ENCODE measurements around the gene PKD1. TPM values are rescaled to one million over a fixed set of nuclear protein-coding genes. Genes with fewer than 3 reads are reported as not detected.
A peak's percentile ranks its signal among the peaks of the same experiment; 100 is the strongest.

The PKD1 gene
- total RNA-seq, 5 donors from 2014 or later (not counting 1 experiment from before 2014, with no cell fraction given) = 99.4 to 152 (median 137) TPM

DNA sequence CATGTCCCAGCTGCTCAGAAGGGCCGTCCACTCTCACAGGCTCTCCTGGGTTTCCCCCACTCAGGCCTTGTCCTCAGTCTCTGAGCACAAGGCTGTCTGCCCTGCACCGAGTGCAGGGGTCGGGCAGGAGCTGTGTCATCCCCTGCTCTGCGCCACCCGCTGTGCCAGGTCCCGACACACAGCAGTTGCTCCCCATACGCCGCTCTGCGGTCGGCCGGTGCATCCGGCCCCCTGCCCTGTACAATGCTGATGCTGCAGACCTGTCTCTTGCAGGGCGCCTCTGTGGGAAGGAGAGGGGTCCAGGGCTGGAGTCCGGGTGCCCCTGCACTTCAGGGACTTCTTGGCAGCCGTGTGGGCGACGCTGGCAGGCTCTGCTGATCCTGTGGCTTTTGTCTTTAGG is 81.8 kb downstream of the PKD1 start:
- ChIA-PET CTCF (no interaction called here), POLR2A (no interaction called here)
- H3K4me3 Mint-ChIP-seq = no peak overlapping the region
- peaks cover 0 to 8% (median 3%) of the 10 kb centered on the region in 3 donors for H3K4me1 Mint-ChIP-seq
- H3K36me3 Mint-ChIP-seq = peaks cover 12% of the 10 kb centered on the region
- no peak for ATAC-seq (replicated peaks in 1 of 4)
- H3K36me3 ChIP-seq (ENCODE audit: control insufficient read depth in 2 of 2, extremely low read depth in 1 of 2, insufficient read depth in 1 of 2, low read length in 1 of 2) = peaks cover 18 to 63% of the 10 kb centered on the region in 2 donors
- H3K27me3 ChIP-seq (replicated peaks in 1 of 2; ENCODE audit: control insufficient read depth in 2 of 2, extremely low read depth in 1 of 2, insufficient read depth in 2 of 2, low read length in 1 of 2) = no peaks in the 10 kb centered on the region
- no peak overlapping the region for H3K27ac Mint-ChIP-seq
- WGBS (ENCODE audit: insufficient coverage) = 97% methylated on average over 16 of the region's 17 CpGs
- H3K9me3 Mint-ChIP-seq = no peaks in the 10 kb centered on the region
- DNase-seq = no peak
- no peaks in the 10 kb centered on the region for H3K27me3 Mint-ChIP-seq
- H3K27ac ChIP-seq (ENCODE audit: low read length) = no peak overlapping the region
- H3K4me1 ChIP-seq (ENCODE audit: control insufficient read depth in 1 of 2, extremely low read depth in 1 of 2, insufficient read depth in 2 of 2, low read length in 2 of 2) = peaks cover under 1 to 5% of the 10 kb centered on the region in 2 experiments
- H3K9me3 ChIP-seq = no peaks in the 10 kb centered on the region
- no peak overlapping the region for H3K4me3 ChIP-seq (ENCODE audit: control insufficient read depth in 1 of 2, extremely low read depth in 1 of 2, low read length in 1 of 2)

DNA sequence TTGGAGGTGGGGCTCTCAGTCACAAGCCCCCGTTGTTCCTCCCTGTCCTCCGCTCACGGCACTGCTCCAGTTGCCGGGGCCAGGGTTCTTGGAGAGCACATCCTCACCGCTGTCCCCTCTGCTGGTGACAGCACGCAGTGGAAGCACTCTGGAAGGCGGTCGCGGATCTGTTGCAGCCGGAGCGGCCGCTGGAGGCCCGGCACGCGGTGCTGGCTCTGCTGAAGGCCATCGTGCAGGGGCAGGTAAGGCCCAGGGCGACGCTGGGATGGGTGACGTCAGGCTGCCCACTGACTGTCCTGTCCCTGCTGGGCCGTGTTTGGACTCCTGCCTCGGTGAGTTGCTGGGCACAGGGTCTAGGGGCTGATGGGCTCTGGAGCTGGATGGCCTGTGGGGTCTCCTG is 82.5 kb downstream of the PKD1 start:
- peaks cover 13 to 58% of the 10 kb centered on the region in 2 donors for H3K36me3 ChIP-seq (ENCODE audit: control insufficient read depth in 2 of 2, extremely low read depth in 1 of 2, insufficient read depth in 1 of 2, low read length in 1 of 2)
- ChIA-PET POLR2A (no interaction called here), CTCF (no interaction called here)
- H3K4me3 ChIP-seq (ENCODE audit: control insufficient read depth in 1 of 2, extremely low read depth in 1 of 2, low read length in 1 of 2) = no peak overlapping the region
- no peak overlapping the region for H3K27ac ChIP-seq (ENCODE audit: low read length)
- peaks cover 7 to 12% of the 10 kb centered on the region in 2 experiments for H3K4me1 ChIP-seq (ENCODE audit: control insufficient read depth in 1 of 2, extremely low read depth in 1 of 2, insufficient read depth in 2 of 2, low read length in 2 of 2)
- Mint-ChIP-seq H3K4me1 (peaks cover 7 to 12% (median 10%) of the 10 kb centered on the region in 3 donors), H3K4me3 (no peak overlapping the region), H3K9me3 (no peaks in the 10 kb centered on the region), H3K27ac (no peak overlapping the region), H3K36me3 (peaks cover 12% of the 10 kb centered on the region), H3K27me3 (no peaks in the 10 kb centered on the region)
- 98% methylated on average over 21 of the region's 21 CpGs for WGBS (ENCODE audit: insufficient coverage)
- DNase-seq (no peak), ATAC-seq (replicated peaks in 1 of 4) (no peak)
- no peaks in the 10 kb centered on the region for H3K27me3 ChIP-seq (replicated peaks in 1 of 2; ENCODE audit: control insufficient read depth in 2 of 2, extremely low read depth in 1 of 2, insufficient read depth in 2 of 2, low read length in 1 of 2)
- H3K9me3 ChIP-seq = no peaks in the 10 kb centered on the region

DNA sequence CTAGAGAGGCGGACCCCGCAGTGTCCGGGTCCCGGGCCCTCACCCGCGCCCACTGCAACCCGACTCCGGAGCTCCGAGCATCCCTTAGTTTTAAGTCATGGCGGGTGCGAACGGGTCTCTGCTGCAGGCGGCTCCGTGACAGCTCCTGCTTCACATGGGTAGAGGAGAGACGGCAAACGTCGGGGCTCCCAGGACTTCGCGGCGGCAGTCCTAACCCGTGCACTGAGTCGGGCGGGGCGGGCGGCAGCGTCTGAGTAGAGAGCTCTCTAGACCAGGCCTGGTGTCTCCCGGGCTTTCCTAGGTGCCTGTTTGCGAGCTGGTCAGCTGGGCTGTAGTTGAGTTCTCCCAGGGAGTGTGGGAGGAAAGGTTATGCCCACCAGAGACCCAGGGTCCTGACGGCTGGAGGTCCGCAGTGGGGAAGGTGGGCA is 87.6 kb downstream of the PKD1 start:
- H3K9me3 Mint-ChIP-seq = no peaks in the 10 kb centered on the region
- Histone ChIP-seq H3K27ac (ENCODE audit: low read length) (peak overlapping the region; percentile 38), H3K4me1 (ENCODE audit: control insufficient read depth in 1 of 2, extremely low read depth in 1 of 2, insufficient read depth in 2 of 2, low read length in 2 of 2) (peaks cover 13 to 30% of the 10 kb centered on the region in 2 experiments), H3K9me3 (no peaks in the 10 kb centered on the region), H3K36me3 (ENCODE audit: control insufficient read depth in 2 of 2, extremely low read depth in 1 of 2, insufficient read depth in 1 of 2, low read length in 1 of 2) (peaks cover 0 to 22% of the 10 kb centered on the region in 2 donors), H3K27me3 (replicated peaks in 1 of 2; ENCODE audit: control insufficient read depth in 2 of 2, extremely low read depth in 1 of 2, insufficient read depth in 2 of 2, low read length in 1 of 2) (no peaks in the 10 kb centered on the region), H3K4me3 (ENCODE audit: control insufficient read depth in 1 of 2, extremely low read depth in 1 of 2, low read length in 1 of 2) (peak overlapping the region; percentile 79 to 94)
- no peaks in the 10 kb centered on the region for H3K27me3 Mint-ChIP-seq
- peaks cover 8% of the 10 kb centered on the region for H3K36me3 Mint-ChIP-seq
- peak overlapping the region; percentile 86 to 90 (median 90) for H3K4me3 Mint-ChIP-seq
- H3K4me1 Mint-ChIP-seq = peaks cover 20 to 23% (median 20%) of the 10 kb centered on the region in 3 donors
- ChIA-PET POLR2A (interaction anchor here in 1 of 2 donors (1.0 kb wide), 1 partner anchor 107 kb away, joined by 6 read pairs; the partner anchor contains the start of gene TRAF7), CTCF (interaction anchor here in 1 of 2 donors (0.8 to 1.3 kb wide), 3 partner anchors 26 to 107 kb away, joined by 3 to 12 read pairs (median 6); partner anchors contain the start of gene TRAF7)
- 2% methylated on average over 30 of the region's 30 CpGs for WGBS (ENCODE audit: insufficient coverage)
- H3K27ac Mint-ChIP-seq = peak overlapping the region in 1 of 2 donors; percentile 71
- peak in 5 of 35 experiments; percentile 1 to 17 (median 10) for DNase-seq
- no peak for ATAC-seq (replicated peaks in 1 of 4)

GRCh38 chr16:2047330-2048115 is 88.2 kb downstream of the PKD1 start, which contains the start of the genes NTHL1 and TSC2:
Gene NTHL1, minus strand, starts transcription at chr16:2047834. Its CDS starts 11 bp downstream, at chr16:2047823.
Gene TSC2, plus strand, starts transcription at chr16:2047985. Its CDS starts 631 bp downstream, at chr16:2048616.
- Mint-ChIP-seq H3K27me3 (no peaks in the 10 kb centered on the region), H3K4me1 (peaks cover 20 to 23% (median 20%) of the 10 kb centered on the region in 3 donors), H3K9me3 (no peaks in the 10 kb centered on the region), H3K4me3 (peak within 1 kb of the TSS; percentile 90 to 92 (median 90)), H3K27ac (peak within 1 kb of the TSS; percentile 23 to 71), H3K36me3 (peaks cover 4% of the 10 kb centered on the region)
- peaks cover 0 to 19% of the 10 kb centered on the region in 2 donors for H3K36me3 ChIP-seq (ENCODE audit: control insufficient read depth in 2 of 2, extremely low read depth in 1 of 2, insufficient read depth in 1 of 2, low read length in 1 of 2)
- ATAC-seq (replicated peaks in 1 of 4) (peak; percentile 94 to 96 (median 96)), DNase-seq (peak; percentile 79 to 95 (median 86))
- WGBS (ENCODE audit: insufficient coverage) = under 1% methylated on average over 81 of the region's 81 CpGs
- H3K27ac ChIP-seq (ENCODE audit: low read length) = peak within 1 kb of the TSS; percentile 38
- H3K27me3 ChIP-seq (replicated peaks in 1 of 2; ENCODE audit: control insufficient read depth in 2 of 2, extremely low read depth in 1 of 2, insufficient read depth in 2 of 2, low read length in 1 of 2) = no peaks in the 10 kb centered on the region
- ChIA-PET POLR2A (interaction anchor here in 1 of 2 donors (0.5 to 1.0 kb wide), 2 partner anchors 15 to 108 kb away, joined by 6 to 7 read pairs; partner anchors contain the start of gene TRAF7), CTCF (interaction anchor here in 1 of 2 donors (0.8 to 1.3 kb wide), 3 partner anchors 25 to 108 kb away, joined by 3 to 12 read pairs (median 6); partner anchors contain the start of gene TRAF7)
- H3K4me3 ChIP-seq (ENCODE audit: control insufficient read depth in 1 of 2, extremely low read depth in 1 of 2, low read length in 1 of 2) = peak within 1 kb of the TSS; percentile 79 to 94
- no peaks in the 10 kb centered on the region for H3K9me3 ChIP-seq
- H3K4me1 ChIP-seq (ENCODE audit: control insufficient read depth in 1 of 2, extremely low read depth in 1 of 2, insufficient read depth in 2 of 2, low read length in 2 of 2) = peaks cover 13 to 30% of the 10 kb centered on the region in 2 experiments

DNA sequence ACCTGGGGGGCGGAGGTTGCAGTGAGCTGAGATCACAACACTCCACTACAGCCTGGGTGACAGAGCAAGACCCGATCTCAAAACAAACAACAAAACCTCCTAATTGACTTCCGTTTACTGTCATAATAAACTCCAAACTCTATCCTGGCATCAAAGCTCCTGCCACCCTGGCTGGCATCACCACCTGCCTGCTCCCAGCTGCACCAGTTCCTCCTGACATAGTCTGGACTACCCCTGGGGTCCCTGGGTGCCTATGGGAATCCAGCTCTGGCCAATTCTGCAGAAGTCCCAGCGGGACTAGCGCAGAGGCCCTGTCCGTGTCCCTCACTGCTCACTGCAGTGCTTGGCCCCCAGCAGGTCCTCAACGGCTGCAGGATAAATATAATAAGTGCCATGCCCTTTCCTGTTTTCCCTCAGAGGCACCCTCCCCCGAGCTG is 88.8 kb downstream of the PKD1 start:
- Mint-ChIP-seq H3K36me3 (peaks cover 3% of the 10 kb centered on the region), H3K27ac (peak overlapping the region in 1 of 2 donors; percentile 55), H3K4me1 (peaks cover 20 to 23% (median 20%) of the 10 kb centered on the region in 3 donors), H3K4me3 (peak overlapping the region; percentile 90 to 92 (median 90)), H3K9me3 (no peaks in the 10 kb centered on the region), H3K27me3 (no peaks in the 10 kb centered on the region)
- H3K4me3 ChIP-seq (ENCODE audit: control insufficient read depth in 1 of 2, extremely low read depth in 1 of 2, low read length in 1 of 2) = peak overlapping the region; percentile 79 to 94
- H3K27ac ChIP-seq (ENCODE audit: low read length) = no peak overlapping the region
- CTCF ChIA-PET = no interaction called here
- ATAC-seq (replicated peaks in 1 of 4) (no peak), DNase-seq (no peak)
- peaks cover 0 to 13% of the 10 kb centered on the region in 2 donors for H3K36me3 ChIP-seq (ENCODE audit: control insufficient read depth in 2 of 2, extremely low read depth in 1 of 2, insufficient read depth in 1 of 2, low read length in 1 of 2)
- WGBS (ENCODE audit: insufficient coverage) = 32% methylated on average over 5 of the region's 8 CpGs
- peaks cover 13 to 30% of the 10 kb centered on the region in 2 experiments for H3K4me1 ChIP-seq (ENCODE audit: control insufficient read depth in 1 of 2, extremely low read depth in 1 of 2, insufficient read depth in 2 of 2, low read length in 2 of 2)
- no peaks in the 10 kb centered on the region for H3K9me3 ChIP-seq
- POLR2A ChIA-PET = no interaction called here
- H3K27me3 ChIP-seq (replicated peaks in 1 of 2; ENCODE audit: control insufficient read depth in 2 of 2, extremely low read depth in 1 of 2, insufficient read depth in 2 of 2, low read length in 1 of 2) = no peaks in the 10 kb centered on the region

All from T-cell (primary cell).